ENCODE data around the gene ARRDC2.
"Not testable (repeated sequence)": the region's sequence is repeated elsewhere in the genome, so short reads cannot be mapped to it uniquely, and the experiment has no call there.

The ARRDC2 gene

DNA sequence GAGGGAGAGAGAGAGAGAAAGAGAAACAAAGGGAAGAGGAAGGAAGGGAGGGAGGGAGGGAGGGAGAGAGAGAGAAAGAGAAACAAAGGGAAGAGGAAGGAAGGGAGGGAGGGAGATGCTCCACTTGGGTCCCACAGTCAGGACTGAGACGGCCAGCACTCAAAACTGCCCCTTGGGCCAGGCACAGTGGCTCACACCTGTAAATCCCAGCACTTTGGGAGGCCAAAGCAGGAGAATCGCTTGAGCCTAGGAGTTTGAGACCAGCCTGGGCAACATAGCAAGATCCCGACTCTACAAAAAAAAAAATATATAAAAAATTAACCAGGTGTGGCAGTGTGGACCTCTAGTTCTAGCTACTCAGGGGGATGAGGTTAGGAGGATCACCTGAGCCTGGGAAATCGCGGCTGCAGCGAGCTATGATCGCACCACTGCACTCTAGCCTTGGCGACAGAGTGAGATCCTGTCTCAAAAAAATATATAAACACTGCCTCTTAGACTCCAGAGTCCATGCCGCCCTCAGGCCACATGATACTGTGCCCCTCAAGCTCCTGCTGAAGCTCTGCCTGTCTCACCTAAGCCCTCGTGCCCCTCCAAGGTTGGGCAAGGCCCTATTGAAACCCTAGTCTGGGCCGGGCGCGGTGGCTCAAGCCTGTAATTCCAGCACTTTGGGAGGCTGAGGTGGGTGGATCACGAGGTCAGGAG is 8.4 kb downstream of the ARRDC2 start:
- DNase-seq (ENCODE audit: low spot score) = no peak

DNA sequence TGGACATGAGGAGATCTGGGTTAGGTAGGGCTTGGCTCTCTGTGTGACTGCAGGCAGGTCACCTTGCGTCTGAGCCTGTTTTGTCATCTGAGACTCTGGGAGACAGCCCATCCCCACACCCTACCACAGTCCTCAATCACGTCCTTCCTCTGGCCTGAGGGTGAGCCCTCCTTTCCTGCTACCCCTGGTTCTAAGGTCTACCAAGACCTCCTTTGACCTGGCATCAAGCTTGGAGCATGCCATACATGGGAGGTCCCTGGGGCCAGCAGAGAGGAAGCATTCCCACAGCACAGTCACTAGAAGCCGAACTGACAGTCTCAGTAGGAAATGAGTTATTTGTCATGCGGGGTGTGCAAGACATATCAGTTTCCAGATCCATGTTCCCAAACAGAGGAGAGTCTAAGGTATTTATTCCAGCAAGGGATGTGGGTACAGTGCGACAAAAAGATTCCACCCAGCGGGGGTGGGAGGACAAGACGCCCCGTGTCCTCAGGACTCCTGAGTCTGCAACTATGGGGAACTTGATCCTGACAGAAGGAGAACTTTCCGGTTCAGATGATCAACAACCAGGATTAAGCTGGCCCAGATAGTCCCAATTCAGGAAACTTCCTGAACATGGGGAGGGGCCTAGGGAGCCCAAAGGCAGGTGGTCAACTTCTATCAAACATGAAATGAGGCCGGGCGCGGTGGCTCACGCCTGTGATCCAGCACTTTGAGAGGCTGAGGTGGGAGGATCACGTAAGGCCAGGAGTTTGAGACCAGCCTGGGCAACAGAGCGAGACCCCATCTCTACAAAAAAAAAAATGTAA is 9.5 kb downstream of the ARRDC2 start:
- DNase-seq (ENCODE audit: low spot score) = no peak

DNA sequence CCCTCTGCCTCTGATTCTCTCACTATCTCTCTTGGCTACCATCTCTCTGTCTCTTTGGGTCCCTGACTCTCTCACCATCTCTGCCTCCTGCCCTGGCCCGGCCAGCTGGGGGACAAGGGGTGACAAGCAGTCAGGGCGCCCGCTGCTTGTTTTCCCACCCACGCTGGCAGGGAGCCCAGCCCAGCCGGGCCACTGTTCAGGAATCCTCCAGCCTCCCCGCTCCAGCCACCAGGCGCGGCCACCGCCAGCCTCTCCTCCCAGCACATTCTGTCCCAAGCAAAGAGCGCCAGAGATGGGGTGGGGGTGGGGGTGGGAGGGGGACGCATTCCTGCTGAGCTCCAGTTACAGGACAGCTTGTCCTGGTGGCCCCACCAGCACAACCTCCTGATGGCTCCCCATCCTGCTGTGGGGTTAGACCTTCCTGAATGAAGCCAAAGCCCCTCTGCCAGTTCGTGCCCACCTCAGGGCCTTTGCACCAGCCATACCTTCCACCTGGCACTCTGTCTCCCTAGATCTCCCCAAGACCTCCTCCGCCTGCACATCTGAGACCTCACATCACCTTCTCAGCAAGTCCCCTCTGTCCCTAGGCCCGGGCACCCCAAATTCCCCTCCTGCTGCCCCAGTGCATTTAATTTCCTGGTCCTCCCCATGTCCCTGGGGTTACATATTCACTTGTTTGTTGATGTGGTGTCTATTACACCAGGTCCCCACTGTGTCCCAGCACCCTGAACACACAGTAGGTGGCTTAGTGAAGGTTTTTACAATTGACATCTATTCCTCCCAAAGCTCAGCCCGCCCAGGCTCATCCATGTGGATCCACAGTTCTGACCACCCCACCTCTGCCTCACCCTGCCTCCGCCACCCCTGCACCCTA is 12.5 kb downstream of the ARRDC2 start:
- no peak for DNase-seq (ENCODE audit: low spot score)

DNA sequence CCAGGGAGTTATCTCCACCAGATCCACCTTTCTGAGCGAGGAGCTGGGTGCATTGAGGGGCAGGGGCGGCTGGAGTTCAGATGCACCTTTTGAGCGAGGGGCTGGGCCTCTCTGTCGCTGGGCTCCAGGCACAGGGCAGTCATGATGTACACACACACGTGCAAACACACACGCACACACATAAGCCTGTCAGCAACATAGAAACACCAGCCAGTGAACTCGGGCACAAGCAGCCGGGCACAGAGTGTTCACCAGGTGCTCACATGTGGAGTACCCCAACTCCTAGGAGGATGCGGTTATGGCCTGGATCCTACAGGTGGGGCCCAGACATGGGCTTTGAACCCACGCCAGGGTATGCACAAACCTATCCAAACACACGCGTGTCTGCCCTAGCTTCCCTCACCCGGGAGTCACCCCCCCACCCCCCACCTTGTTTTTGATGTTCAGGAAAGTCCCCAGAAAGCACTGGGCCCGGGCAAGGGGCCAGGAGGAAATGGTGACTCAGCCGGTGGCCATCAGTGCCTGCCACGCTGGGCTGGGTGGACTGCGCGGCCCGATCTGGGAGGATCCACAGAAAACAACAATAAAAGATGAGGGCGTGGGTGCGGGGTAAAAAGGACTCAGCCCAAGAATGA is 13.3 kb downstream of the ARRDC2 start:
- DNase-seq (ENCODE audit: low spot score) = peak; percentile 88

DNA sequence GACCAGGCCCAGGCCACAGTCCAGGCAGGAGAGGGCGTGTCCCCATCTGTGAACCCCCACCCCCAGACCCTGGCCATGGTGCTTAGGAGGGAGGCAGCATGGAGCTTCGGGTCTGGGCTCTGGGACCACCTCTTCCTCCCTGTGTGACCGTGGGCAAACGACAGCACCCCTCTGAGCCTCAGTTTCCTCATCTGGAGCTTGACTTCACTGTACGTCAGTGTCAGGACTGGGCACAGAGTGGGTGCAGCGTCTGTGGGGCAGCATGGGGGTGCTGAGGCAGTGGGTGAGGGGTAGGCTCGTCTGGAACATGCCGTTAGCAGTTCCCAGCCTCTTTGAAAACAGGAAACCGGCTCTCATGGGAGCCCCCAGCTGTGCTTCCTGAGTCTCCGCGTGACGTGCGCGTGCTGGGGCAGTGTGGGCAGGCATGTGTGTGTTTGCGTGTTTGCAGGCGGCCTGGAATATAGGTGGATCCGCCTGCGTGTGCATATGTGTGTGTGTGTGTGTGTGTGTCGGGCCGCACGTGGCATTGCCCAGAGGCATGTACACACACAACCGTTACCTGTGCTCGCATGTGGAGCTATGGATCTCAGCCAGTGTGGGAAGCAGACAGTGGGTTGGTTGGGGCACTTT is 15.8 kb downstream of the ARRDC2 start:
- DNase-seq (ENCODE audit: low spot score) = peak; percentile 55

DNA sequence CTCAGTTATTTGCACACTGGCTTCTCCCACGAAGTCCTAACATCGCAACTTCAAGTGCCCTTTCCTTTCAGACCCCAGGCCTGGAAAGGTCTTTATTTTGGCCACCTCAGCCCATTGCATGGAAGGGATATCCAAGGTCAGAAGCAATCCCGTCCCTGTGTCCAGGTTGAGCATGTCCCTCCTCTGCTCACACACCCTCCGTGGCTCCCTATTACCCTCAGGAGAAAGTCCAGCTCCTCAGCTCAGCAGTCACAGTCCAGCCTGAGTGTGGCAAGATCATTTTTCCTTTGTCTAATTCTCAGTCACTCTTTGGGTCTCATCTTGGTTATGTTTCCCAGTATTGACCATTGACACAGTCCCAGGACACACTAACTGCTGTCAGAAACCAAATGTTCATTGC is 19.2 kb downstream of the ARRDC2 start:
- DNase-seq (ENCODE audit: low spot score) = no peak

DNA sequence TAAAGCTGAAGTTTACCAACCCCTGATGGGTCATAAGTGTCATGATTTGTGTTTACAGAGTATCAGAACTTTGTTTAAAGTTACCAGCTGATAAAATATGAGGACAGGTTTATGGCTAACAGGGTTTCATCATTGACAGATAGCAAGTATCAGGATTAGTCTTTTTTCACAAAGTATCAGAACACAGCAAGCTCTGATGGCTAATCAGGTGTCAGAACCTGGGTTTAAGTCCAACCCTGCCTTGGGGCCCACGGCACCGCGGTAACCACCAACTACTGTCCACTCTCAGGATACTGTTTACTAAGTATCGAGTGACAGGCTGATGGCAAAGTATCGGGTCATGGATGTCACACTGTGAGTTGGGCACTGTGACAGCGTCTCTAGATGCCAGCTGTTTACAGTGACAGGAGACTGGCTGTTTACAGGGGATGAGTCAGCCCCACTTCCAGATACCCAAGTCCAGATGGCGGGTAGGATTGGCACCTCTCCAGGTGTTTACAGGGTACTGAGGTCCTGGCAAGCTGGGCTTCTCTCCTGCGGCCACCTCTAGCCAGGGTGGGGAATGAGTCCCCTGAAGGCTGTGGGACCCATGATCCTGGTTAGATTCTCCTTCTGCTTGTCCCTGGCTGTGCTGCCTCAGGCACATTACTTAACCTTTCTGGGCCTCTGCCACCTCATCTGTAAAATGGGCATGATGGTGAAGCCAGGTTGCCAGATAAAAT is 21.8 kb downstream of the ARRDC2 start:
- no peak for DNase-seq (ENCODE audit: low spot score)

DNA sequence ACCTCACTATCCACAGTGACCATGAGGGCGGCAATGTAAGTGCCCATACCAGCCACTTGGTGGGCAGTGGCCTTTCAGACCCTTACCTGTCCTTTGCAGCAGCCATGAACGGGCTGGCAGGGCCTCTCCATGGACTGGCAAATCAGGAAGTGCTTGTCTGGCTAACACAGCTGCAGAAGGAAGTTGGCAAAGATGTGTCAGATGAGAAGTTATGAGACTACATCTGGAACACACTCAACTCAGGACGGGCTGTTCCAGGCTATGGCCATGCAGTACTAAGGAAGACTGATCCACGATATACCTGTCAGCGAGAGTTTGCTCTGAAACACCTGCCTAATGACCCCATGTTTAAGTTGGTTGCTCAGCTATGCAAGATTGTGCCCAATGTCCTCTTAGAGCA is 23.4 kb downstream of the ARRDC2 start:
- DNase-seq (ENCODE audit: low spot score) = not testable (repeated sequence)

DNA sequence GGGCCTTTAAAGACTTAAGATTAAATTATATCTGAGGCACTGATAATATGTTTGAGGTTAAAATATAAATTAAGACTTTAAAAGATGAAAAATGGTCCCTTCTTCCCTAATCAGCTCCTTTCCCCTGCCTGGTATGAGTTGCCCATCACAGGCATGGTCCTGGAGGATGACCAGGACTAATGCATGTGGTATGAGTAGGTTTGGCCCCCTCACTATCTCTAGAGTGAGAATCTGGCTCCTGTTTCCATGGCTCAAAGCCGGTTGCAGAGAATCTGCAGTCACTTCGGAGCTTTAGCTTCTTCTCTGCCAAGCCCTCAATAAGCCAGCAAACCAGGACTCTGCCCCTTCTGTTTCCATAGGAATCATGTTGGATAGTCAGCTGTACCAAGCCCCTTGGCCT is 24.1 kb downstream of the ARRDC2 start:
- not testable (repeated sequence) for DNase-seq (ENCODE audit: low spot score)

DNA sequence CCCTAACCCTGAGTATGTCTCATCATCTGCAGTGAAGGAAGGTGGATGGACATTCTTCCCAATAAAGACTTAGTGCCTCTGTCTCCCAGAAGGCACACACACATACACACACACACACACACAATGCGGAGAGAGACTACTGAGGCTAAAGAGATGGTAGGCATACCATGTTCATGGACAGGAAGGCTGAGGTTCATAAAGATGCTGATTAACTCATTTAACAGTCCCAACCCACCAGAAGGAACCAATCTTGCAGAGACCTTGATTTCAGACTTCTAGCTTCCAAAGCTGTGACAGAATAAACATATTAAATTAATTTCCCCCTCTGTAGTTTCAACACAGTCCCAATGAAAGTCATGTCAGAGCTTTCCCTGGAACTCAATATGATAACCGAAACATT is 33.1 kb downstream of the ARRDC2 start:
- no peak for DNase-seq (ENCODE audit: low spot score)

DNA sequence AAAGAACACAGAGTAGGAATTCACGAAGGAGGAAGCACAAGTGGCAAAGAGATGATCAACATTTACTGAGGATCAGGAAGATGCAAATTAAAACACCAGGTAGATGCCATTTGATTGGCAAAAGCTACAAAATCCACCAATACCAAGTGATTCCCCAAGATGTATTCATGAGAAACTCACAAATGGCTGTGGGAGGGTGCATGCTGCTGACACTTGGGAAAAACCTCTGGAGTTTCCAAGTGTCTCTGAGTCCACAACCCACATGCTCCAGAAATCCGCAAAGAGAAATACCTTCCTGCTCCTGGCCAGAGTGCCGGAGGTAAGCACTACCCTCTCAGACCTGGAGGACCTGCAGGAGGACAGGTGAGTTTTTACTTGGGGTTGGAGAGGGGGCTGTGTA is 35.7 kb downstream of the ARRDC2 start:
- no peak for DNase-seq (ENCODE audit: low spot score)

DNA sequence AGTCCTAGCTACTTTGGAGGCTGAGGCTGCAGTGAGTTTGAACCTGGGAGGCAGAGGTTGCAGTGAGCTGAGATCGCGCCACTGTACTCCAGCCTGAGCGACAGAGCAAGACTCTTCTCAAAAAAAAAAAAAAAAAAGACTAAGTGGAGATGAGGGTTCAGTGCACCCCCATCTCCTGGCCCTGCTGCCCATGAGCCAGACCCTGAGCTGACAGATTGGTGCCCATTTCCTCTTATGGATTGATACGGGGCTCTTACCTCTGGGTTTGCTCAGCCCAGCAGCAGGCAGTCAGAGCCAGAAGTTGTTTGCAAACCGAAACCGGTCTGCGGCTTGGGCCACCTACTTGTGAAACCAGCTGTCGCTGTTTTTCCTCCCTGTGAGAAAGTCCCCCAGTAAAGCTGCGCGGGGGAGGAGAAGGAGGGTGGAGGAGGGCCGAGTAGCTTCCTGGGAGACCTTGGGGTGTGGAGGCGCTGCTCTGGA is 36.9 kb downstream of the ARRDC2 start:
- DNase-seq (ENCODE audit: low spot score) = peak; percentile 87

DNA sequence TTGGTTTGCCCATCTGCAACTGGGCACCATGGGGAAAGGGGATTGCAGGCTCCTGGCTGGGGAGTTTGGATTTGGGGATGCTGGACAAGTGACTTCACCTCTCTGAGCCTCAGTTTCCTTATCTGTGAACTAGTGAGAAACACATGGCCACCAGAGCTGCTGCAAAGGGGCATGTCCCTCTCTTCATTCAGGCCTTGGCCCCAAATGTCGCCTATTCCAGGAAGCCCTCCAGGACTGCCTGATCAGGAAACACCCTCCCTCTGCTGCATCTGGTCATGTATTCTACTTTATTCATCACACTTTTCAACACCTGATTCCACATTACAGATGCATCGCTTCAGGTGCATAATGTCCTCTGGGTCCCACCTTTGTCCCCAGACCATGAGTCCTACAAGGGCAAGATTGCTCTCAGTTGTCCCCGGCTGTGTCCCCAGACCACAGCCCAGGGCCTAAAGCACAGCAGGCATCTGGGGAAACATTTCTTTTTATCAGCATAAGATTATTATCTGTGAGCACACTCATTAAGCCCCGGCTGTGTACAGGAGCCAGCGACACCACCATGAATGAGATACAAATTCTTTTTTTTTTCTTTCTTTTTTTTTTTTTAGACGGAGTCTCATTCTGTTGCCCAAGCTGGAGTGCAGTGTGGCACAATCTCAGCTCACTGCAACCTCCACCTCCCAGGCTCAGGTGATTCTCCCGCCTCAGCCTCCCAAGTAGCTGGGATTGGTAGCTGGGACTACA is 37.5 kb downstream of the ARRDC2 start:
- no peak for DNase-seq (ENCODE audit: low spot score)

DNA sequence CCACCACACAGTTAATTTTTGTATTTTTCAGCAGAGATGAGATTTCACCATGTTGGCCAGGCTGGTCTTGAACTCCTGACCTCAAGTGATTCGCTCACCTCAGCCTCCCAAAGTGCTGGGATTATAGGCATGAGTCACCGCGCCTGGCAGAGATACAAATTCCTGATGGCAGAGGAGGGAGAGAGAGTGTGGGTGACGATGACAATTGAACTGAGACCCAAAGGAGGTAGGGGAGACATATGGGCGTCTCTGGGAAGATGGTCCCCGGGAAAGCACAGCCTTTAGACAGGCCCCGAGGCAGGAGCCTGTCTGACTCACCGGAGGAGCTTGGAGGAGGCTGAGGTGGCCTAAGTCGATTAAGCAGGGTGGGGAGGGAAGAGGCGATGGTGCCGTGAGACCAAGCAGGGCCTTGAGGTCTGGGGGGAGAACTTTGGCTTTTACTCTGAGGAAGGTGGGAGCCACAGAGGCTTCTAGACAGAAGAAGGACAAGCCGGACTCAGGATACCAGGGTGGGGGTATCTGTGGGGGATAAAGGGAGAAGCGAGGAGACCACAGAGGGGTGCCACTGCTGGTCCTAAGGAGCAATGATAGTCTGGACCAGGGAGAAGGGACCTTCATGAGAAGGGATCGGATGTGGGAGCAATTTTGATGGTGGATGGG is 38.2 kb downstream of the ARRDC2 start:
- DNase-seq (ENCODE audit: low spot score) = no peak

DNA sequence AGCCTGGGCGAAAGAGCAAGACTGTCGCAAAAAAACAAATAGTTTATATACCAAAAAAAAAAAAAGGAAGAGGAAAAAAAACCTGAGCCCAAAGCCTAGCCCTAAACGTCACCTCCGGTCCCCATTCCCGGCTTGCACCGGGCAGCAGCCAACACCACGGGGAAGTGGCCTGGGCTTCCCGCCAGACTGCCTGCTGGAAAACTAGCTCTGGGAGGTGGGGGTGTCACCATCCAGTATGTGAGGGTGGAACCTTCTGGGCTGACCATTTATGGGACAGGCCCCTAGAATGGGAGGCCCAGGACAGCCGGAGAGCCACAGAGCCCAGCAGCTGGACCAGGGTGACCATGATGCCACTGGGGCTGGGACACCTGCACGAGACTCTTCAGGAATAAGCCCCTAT is 41.4 kb downstream of the ARRDC2 start:
- no peak for DNase-seq (ENCODE audit: low spot score)

DNA sequence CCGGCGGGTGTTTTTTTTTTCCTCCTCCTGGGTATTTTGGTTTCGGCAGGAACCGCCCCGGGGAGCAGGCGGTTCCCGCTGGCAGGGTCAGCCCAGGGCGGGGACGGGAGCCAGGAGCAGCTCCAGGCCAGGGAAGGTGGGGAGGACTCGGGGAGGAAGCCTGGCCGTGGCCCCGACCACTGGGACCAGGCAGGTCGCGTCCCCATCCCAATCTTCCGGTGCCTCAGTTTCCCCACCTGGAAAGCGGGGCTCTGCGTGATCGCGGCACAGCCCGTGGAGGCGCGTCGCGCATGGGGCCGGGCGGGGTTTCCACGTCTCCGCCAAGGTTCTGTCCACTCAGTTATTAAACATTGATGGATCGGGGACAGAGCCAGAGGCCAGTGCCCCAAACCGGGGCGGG is 43.9 kb downstream of the ARRDC2 start:
- no peak for DNase-seq (ENCODE audit: low spot score)

DNA sequence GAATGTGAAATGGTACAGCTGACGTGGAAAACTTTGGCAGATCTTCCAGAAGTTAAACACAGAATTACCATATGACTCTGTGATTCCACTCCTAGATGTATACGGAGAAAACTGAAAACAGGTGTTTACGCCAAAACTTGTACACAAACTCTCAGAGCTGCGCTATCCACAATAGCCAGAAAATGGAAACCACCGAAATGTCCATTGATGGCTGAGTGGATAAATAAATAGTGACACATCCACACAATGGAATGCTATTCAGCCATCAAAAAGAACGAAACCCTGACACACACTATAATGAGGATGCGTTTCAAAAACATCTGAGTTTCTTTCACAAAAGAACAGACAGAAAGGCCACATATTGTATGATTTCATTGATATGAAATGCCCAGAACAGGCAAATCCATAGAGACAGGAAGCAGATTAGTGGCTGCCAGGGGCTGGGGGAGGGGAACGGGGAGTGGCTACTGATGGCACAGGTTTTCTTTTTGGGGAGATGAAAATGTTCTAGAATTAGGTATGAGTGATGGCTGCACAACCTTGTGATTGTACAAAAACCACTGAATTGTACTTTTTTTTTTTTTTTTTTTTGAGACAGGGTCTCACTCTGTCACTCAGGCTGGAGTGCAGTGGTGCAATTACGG is 45.7 kb downstream of the ARRDC2 start:
- DNase-seq (ENCODE audit: low spot score) = no peak

DNA sequence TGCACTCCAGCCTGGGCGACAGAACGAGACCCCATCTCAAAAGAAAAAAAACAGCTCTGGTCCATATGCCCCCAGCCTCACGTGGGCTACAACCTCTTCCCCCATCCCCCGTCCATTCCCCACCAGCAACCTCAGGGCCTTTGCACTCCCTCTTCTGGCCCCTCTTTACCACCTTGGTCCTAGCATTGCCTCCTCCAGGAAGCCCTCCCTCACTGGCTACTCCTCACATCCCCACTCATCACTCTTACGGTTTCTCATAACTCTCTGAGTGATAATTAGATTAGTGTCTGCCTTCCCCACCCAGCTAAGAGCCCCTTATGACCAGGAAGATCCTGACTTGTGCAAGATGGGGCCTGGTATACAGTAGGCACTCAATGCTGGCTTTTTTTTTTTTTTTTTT is 48.0 kb downstream of the ARRDC2 start:
- DNase-seq (ENCODE audit: low spot score) = no peak

DNA sequence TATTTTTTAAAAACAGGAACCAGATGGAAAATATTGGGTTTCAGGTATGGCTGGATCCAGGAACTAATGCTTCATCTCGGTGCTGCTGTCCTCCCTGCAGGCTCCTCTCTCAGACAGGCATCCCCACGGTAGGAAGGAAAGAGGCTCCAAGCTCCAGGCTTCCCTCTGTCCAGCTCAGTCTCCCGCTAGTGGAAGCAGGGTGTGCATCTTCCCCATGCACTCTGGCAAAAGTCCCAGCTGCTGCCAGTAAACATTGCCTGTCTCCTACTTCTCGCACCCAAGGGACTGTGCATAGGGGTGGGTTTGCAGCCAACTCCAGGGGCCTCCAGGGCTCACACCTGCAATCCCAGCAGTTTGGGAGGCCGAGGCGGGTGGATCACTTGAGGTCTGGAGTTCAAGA is 49.6 kb downstream of the ARRDC2 start:
- no peak for DNase-seq (ENCODE audit: low spot score)
